NCI-H446 treated with DMSO at 0.1 percent for 48 hours (cell line): Measurements from ENCODE around the gene ELAVL3.
A peak's percentile ranks its signal among the peaks of the same experiment; 100 is the strongest.
"Not testable (repeated sequence)": the region's sequence is repeated elsewhere in the genome, so short reads cannot be mapped to it uniquely, and the experiment has no call there.

ENCODE experiments used
- DNase-seq: peaks from one replicate; lab custom pipeline; 2025; lab: John Stamatoyannopoulos, UW

Gene ELAVL3

DNA sequence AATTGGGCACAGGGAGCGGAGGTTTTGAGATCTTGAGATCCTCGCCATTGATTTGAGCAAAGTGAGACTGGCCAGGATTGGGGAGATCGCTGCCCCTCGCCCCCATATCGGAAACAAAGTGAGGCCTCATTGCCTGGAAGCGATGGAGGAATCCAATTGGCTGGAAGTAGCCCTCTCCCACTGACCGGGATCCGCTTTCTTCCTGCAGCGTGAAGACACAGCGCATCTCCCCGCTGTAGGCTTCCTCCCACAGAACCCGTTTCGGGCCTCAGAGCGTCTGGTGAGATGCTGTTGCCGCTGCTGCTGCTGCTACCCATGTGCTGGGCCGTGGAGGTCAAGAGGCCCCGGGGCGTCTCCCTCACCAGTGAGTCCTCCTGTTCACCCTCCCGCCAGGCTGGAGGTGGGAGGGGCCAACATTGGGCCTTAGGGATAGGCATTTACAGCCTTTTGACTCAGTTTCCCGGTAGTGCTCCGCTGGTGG is 45.0 kb downstream of the ELAVL3 start:
- no peak for DNase-seq

DNA sequence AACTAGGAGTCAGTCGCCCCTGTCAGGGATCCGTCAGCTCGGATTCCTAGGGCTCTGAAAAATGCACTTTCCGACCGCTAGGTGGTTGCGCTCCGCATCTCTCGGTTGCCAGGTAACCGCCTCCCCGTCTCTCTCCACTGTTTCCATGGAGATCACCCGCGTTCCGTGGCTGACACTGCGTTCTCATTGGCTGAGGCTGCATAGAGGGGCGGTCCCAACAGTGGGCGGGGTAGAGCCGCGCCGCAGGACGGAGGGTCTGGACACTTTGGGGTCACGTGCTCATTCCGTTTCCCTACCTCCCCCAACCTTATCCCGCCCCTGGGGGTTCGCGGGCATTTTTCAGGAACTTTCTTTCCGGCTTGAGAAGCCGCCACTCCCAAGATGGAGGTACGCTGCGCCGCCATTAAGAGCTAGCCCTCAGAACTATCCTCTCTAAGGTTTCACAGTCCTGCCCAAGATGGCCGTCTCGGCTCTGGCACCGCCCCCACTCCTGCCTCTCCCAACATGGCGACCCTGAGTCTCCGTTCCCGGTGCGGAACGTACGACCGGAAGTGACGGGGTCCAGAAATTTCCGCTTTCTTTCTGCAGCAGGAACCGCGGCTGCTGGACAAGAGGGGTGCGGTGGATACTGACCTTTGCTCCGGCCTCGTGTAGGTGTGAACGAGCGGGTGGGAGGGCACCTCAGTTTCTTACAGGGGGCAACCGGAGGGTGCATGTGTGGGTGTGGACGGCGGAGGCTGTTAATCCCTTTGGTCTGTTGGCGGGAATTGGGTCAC is 45.6 kb downstream of the ELAVL3 start, which contains the start of the genes ODAD3 and PRKCSH:
Gene ODAD3, minus strand, starts transcription at position 65 of the 776 bp plus-strand sequence. CDS start 105 bp downstream, outside the sequence.
Gene PRKCSH, plus strand, starts transcription at position 579 of the 776 bp plus-strand sequence. CDS start 483 bp downstream, outside the sequence.
- peak; percentile 100 for DNase-seq

DNA sequence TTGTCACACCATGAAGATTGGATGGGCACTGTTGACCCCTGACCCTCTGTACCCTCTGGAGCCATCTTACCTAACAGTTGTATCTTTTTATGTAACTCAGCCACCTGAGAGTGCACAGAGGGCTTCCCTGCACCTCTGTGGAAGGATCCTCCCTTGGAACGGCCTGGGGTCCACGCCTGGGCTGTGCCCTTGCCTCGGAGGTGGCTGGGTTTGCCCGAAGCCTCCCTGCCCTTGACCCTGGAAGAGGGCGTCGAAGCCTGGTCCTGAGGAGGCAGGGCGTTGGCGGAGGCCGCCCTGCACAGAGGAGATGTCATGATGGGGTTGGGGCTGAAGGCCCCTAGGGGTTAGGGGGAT is 46.2 kb downstream of the ELAVL3 start:
- DNase-seq = no peak

DNA sequence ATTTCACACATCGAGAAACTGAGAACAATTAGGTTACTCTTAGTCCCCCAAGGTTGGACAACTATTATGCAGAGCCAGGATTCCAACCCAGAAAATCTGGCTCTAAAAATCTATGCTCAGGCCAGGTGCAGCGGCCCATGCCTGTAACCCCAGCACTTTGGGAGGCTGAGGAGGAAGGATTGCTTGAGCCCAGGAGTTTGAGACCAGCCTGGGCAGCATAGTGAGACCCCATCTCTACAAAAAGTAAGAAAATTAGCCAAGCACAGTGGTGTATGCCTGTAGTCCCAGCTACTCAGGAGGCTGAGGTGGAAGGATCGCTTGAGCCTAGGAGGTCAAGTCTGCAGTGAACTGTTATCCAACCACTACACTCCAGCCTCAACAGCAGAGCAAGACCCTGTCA is 47.3 kb downstream of the ELAVL3 start:
- not testable (repeated sequence) for DNase-seq

DNA sequence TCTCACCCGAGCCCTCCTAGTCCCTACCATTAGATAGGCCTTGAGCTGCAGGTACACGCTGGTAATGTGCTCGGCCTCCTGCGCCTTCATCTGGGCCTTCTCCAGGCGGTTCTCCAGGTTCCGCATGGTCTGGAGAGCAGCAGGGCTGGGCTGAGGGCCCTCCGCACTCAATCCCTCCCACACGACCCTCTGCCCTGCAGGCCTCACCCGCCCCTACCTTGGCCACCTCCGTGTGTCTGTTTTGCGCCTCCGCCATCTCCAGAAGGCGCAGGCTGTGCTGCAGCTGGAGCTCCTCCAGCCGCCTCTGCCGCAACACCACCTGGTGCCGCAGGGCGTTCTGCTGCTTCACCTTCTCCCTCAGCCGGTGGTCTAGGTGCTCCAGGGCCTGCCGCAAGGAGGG is 54.2 kb downstream of the ELAVL3 start:
- no peak for DNase-seq

DNA sequence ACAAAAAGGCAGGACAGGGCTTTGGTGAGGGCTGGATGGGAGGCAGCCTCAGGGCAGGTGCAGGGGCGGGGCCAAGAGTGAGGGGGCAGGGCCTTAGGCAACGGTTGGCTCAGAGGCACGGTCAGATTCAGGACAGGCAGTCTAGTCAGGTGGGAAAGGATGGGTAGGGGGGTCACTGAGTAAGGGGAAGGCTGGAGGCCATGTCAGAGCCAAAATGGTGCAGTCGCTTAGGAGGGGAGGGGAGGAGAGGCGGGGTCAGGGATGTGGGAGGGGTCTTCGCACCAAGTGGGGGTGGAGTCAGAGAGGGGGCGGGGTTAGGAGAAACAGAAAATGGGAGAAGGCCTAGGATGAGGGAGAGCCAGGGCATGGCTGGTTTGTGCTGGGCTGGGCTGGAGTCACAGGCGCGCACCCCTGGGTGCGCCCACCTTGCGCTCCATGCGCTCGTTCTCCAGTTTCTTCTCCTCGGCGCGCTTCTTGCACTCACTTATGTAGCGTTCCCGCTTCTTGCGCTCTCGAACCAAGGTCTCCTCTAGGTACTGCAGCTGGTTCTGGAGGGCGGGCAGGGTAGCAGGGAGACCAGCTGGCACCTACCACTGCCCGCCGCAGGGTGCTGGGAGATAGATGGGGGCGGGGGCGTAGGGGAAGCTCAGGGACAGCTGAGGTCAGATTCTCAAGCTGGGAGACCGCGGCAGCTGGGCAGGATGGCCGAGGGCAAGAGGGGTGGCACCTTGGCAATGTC is 55.0 kb downstream of the ELAVL3 start:
- DNase-seq = no peak

DNA sequence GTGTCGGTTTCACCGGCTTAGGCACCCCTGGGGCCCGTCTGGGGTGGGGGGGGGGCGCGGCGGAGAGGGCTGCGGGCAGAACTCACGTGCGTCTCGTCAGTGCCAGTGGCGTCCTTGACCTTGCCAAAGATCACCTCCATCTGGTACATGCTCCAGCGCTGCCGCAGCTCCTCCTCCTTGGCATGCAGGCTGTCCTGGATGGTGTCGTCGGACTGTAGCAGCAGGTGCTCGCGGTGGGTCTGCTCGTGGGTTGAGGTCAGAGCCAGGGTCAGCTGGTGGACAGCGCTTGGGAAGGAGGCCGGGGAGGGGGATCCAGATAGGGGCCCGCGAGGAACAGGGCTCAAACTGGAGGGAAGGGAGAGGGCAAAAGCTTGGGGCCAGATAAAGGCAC is 57.1 kb downstream of the ELAVL3 start:
- no peak for DNase-seq

DNA sequence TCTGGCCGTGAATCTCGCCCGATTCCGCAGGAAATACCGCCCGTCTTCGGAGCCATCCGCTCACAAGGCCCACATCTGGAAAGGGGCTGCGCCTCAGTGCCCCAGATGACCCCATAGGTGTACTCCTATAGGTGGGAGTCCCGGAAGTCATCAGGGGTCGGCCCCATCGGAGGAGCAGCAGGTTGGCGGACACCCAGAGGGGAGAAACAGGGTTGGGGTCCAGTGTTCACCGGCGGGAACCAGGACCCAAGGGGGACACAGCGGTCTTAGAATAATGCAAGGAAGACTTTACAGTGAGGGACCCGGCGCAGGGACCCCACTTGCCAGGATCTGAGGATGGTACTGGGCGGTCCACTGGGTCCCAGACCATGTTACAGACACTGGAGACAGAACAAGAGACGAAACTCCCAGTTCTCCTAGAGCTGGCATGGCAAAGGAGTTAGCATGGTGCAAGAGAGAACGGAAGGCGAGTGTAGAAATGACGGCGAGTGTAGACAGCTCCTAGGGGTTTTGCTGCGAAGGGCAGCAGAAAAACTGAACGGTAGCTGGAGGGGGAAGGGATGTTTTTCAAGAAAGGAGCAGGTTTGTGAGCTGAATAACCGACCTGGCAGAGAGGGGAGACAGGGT is 57.6 kb downstream of the ELAVL3 start:
- no peak for DNase-seq

DNA sequence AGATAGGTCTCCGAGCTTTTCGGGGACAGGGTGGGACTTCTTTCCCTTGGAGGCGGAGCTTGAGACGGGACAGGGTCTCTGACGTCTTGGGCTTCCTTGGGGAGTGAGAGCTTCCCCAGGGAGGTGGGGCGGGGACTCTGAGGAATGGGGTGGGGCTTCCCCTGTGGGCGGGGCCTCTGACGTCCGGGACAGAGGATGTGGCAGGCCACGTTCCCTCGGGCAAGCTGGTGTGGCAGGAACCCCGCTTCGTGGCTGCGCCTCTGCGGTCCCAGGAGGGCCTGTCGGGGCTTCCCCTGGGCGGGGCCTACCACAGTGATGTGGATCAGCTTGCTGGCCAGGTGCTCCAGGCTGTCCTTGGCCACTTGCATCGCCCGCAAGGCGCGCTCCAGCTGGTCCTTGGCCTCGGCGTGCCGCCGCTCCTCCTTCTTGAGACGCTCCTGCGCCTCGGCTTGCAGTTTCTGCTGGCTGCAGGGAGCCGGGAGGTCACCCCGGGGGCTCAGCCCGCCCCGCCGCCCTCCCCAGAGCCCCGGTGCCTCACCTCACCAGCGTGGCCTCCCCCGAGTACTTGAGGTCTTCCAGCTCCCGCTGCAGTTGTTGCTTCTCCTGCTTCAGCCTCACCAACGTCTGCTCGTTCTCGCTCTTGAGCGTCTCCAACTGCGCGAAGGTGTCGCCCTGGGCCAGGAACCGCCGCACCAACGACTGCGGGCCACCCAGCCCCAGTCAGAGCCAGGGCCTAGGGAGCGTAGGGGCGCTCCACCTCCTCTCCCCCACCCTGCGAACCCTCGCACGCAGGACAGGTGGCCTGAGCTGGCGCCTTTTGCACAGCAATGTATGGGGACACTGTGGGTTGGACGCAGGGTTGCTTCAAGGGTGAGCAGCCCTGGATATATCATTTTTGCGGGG is 58.4 kb downstream of the ELAVL3 start:
- DNase-seq = no peak

DNA sequence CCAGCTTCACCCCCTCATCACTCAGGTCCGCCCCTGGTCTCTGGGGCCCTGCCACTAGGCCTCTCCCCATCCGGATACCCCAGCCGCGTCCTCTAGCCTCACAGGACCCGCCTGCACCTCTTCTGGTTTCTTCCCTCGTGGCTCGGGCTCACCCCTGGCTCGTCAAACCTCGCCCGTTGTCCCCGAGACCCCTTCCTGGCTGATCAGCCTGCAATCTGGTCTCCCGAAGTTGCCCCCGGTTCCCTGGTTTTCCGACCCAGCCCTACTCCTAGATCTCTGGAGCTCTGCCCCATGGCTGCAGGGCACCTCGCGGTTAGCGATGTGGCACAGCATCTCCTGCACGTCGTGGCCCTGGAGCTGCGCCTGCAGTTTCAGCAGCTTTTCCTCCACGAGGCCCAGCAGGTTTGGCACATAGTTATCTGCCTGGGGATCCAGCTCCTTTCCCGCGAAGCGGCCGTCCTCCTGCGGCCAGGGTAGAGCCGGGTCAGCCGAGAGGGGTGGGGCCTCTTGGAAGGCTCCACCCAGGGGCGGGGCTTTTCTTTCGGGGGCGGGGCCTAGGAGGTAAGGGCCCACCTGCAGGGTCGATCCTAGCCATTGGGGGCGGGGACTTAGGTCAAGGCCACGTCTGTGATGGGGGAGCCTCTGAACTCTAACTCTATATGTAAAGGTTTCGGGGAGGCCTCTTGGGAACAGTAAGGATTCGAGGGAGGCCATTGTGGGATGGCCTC is 59.3 kb downstream of the ELAVL3 start:
- no peak for DNase-seq

DNA sequence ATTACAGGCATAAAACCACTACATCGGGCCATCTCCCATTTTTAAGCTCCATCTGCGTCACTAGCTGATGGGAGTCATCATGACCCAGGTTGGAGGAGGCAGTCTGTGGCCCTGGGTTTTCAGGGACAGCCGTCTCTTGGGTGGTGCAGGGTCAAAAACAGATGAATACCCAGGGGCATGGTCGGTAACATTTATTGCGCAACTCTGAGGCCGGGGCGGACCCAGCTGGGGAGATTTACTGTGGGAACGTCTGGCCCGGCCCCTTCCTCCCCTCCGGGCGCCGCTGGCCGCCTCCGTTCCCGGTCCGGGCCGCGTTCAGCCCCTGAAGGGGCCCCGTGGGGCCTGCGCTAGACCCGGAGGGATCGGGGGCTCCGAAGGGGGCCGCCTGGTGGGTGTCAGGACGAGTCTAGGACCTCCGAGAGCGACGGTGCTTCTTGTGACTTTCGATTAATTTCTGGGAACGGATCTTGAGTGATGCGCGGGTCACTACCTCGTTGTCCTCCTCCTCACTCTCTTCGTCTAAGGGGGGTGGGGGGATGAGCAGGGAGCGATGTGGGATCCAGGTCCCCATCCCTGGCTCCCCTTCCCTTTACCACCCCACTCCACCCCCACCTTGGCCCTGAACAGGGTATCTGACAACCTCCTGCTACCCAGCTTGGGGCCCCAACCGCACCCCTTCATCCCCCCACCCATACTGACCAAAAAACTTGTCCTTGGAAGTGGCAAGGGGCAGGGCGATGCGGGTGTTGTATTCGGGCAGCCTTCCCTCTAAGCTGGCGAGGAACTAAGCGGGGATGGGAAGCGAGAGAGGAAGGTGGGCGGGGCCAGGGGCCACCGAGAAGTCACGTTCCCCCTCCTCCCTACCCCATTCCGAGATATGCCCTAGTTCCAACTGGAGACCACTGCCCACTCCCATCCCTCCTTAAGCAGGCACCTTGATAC is 60.1 kb downstream of the ELAVL3 start:
- no peak for DNase-seq

DNA sequence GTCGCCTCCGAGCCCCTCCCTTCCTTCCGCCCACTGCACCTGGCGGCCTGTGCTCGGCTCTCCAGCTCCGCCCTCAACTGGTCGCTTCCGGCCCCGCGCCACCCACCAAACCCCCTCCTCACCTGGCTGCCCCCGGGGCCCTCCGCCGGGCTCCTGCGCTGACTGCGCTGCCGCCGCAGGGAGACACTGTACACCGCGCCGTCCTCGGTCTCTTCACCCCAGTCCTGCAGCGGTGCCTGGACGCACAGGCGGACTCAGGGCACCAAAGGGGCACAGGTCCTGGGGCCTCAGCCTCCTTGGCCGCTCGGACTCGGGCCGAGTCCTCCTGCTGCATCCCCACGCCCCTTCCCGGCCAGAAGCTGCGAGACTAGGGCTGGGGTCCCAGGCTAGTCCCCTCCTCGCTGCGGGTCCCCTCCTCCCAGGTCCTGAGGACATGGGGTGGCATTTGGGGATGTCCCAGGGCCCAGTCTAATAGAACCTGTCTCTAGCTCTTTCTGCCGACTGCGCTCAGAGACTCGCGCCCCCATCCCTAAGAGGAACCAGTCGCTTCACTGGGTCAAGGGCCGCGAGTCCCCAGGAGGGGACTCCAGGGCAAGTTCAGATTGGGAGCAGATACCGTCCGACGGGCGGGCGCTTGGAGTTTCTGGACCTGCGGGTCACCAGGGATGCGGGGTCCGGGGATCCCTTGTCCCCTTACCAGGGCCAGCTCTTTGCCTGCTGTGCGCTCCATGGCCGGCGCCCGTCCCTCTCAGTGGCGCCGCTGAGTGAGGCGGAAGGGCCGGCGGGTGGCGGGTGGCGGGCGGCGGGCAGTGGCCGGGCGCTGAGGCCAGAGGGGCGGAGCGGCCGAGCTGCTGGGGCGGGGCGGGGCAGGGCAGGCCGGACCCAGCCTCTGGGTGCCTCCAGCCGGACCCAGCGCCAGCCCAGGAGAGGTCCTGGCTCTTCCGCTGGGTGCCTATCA is 62.0 kb downstream of the ELAVL3 start, which contains the start of gene RGL3:
Gene RGL3, minus strand, starts transcription at position 766 of the 958 bp plus-strand sequence. Its CDS starts 36 bp downstream, at position 730.
- no peak for DNase-seq

DNA sequence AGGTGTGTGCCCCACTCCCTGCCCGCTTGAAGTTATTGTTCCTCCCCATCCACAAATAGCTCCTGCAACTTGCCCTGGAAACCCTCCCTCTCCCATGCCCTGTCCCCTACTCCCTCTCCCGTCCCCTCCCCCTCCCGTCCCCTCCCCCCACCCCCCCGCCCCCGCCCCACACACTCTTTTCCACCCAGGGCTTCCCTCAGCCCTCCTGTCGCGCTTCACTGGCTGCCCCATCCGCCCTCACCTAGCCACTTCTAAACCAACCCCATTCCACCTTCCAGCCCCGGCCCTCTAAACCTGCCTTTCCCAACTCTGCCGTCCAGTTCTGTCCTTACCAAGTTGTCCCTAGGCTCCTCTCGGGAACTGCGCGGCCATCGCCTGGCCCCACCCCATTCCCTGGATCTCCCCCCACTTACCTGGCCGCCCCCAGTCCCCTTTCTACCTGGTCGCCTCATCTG is 62.7 kb downstream of the ELAVL3 start:
- no peak for DNase-seq

DNA sequence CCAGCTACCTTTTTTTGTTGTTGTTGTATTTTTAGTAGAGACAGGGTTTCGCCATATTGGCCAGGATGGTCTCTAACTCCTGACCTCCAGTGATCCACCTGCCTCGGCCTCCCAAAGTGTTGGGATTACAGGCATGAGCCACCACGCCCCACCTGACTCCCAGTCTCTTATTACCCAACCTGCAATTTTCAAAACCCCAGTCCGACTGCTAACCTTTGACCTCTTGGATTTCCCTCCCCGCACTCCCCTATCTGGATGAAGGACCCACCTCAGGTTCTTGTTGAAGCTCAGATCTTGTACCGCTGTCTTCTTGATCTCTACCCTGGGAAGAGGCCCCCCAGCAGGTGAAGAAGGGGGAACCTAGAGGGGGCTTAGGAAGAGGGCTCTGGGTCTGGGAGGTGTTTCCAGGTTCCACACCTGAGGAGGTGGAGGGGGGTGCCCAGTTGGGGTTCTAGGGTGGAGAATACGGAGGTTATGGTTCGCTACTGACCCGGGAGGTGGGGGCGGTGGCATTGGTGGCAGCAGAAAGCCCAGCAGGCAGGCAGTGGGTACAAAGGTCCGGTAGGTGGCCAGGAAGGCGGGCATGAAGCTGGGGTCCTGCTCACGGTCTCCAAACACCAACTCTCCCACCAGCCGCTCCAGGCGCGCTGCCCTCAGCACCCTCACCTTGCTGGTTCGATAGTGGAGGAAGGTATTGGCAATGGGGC is 64.3 kb downstream of the ELAVL3 start:
- DNase-seq = no peak

DNA sequence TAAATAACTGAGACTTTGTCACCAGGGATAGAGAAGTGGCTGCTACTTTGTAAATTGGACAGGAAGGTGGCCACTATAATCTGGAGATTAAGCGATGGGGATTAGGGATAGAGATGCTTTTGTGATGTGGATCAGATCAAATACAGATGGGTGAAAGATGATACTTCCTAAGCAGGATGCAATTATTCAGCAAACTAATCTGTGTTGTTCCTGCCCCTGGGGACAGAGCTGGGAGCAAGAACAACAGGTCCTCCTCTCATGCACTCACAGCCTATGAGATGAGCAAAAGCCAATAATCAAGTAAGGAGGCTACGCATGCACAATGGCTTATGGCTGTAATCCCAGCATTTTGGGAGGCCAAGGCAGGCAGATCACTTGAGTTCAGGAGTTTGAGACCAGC is 66.3 kb downstream of the ELAVL3 start:
- DNase-seq = no peak

DNA sequence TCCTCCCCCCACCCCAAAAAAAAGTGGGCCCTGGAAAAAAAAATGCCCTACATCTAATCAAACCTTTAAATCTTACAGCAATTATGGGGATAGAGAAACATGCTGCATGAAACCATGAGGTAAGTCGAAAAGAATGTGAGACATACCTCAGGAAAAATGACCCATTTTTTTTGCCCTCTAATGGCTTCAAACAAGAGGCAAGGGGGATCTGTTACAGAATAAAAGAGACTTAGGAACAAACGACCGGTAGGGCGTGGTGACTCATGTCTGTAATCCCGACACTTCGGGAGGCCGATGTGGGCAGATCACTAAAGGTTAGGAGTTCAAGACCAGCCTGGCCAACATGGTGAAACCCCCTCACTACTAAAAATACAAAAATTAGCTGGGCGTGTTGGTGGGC is 70.2 kb downstream of the ELAVL3 start:
- no peak for DNase-seq

DNA sequence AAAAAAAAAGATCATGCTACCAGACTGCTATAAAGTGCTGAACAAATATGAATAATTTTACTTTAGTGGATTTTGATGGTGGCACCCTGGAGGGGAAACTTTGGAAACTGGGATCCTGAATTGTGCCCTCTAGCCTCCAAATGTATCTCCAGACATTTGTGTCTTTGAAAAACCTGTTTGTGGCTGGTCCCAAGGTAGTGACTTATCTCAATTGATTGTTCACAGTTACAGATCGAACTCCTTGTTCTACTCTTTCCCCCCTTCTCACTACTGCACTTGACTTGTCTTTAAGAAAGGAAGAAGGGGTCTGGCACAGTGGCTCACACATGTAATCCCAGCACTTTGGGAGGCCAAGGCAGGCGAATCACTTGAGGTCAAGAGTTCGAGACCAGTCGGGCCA is 72.3 kb downstream of the ELAVL3 start:
- DNase-seq = no peak
